Effector memory CD8-positive, alpha-beta T cell (primary cell): ENCODE data around the gene MS4A4E.

Experiments
- ATAC-seq: fragments of 150-1000 bp; cut with Tn5 transposase; replicated peaks from 2 replicates; pipeline ENCODE4 v1.10.0; 2021; ENCODE audit warnings: mild to moderate bottlenecking, moderate library complexity
- DNase-seq, 3 experiments: peaks; one replicate each; pipeline ENCODE4 v3.0.0; 2021
- H3K27ac Mint-ChIP-seq, 2 donors: one replicate each; pipeline ENCODE4 v1.8.0; 2022; ENCODE audit warnings: mild to moderate bottlenecking in 2 of 2, mixed read lengths in 2 of 2, moderate library complexity in 2 of 2
- H3K27me3 Mint-ChIP-seq, 2 donors: one replicate each; pipeline ENCODE4 v1.8.0; 2022; ENCODE audit warnings: mixed read lengths in 2 of 2
- H3K36me3 Mint-ChIP-seq: one replicate; pipeline ENCODE4 v1.8.0; 2022; ENCODE audit warnings: mild to moderate bottlenecking, moderate library complexity, mixed read lengths; ENCODE audit not compliant: insufficient read depth
- H3K4me1 Mint-ChIP-seq, 2 donors: one replicate each; pipeline ENCODE4 v1.8.0; 2022; ENCODE audit warnings: low read depth in 2 of 2, mixed read lengths in 2 of 2
- H3K4me3 Mint-ChIP-seq, 2 donors: one replicate each; pipeline ENCODE4 v1.8.0; 2022; ENCODE audit warnings: mild to moderate bottlenecking in 2 of 2, mixed read lengths in 2 of 2, moderate library complexity in 2 of 2
- H3K9me3 Mint-ChIP-seq, 2 donors: one replicate each; pipeline ENCODE4 v1.8.0; 2022; ENCODE audit warnings: mixed read lengths in 2 of 2

MS4A4E gene

GRCh38 chr11:60252213-60253108 lies 9.5 kb upstream of the MS4A4E start:
- DNase-seq (no peak), ATAC-seq (no peak)
- no peak overlapping the region for H3K4me3 Mint-ChIP-seq
- peaks cover 34 to 43% of the 10 kb centered on the region in 2 donors for H3K27me3 Mint-ChIP-seq
- H3K36me3 Mint-ChIP-seq: no peaks in the 10 kb centered on the region
- H3K9me3 Mint-ChIP-seq: no peaks in the 10 kb centered on the region
- H3K27ac Mint-ChIP-seq: no peak overlapping the region
- no peaks in the 10 kb centered on the region for H3K4me1 Mint-ChIP-seq

- Mint-ChIP-seq H3K9me3 (no peaks in the 10 kb centered on the region), H3K4me1 (no peaks in the 10 kb centered on the region), H3K27ac (no peak overlapping the region), H3K4me3 (no peak overlapping the region), H3K36me3 (no peaks in the 10 kb centered on the region), H3K27me3 (peaks cover 34 to 43% of the 10 kb centered on the region in 2 donors)
- no peak for ATAC-seq
- peak in 2 of 3 experiments; percentile 5 to 9 for DNase-seq
Measured at GRCh38 chr11:60251485-60252212, 8.7 kb upstream of the MS4A4E start.

GRCh38 chr11:60241786-60242185 lies 1.2 kb downstream of the MS4A4E start:
- Mint-ChIP-seq H3K4me3 (no peak overlapping the region), H3K9me3 (no peaks in the 10 kb centered on the region), H3K27me3 (peaks cover 53 to 56% of the 10 kb centered on the region in 2 donors), H3K4me1 (no peaks in the 10 kb centered on the region), H3K27ac (no peak overlapping the region), H3K36me3 (no peaks in the 10 kb centered on the region)
- ATAC-seq: no peak
- no peak for DNase-seq

GRCh38 chr11:60240662-60241061 lies 2.3 kb downstream of the MS4A4E start:
- DNase-seq (no peak), ATAC-seq (no peak)
- Mint-ChIP-seq H3K27ac (no peak overlapping the region), H3K9me3 (no peaks in the 10 kb centered on the region), H3K27me3 (peaks cover 54 to 56% of the 10 kb centered on the region in 2 donors), H3K36me3 (no peaks in the 10 kb centered on the region), H3K4me3 (no peak overlapping the region), H3K4me1 (no peaks in the 10 kb centered on the region)

GRCh38 chr11:60235321-60235720 lies 7.6 kb downstream of the MS4A4E start:
- Mint-ChIP-seq H3K27me3 (peaks cover 35 to 45% of the 10 kb centered on the region in 2 donors), H3K4me1 (no peaks in the 10 kb centered on the region), H3K9me3 (no peaks in the 10 kb centered on the region), H3K27ac (no peak overlapping the region), H3K4me3 (no peak overlapping the region), H3K36me3 (no peaks in the 10 kb centered on the region)
- no peak for DNase-seq
- ATAC-seq: no peak

- no peak overlapping the region for H3K27ac Mint-ChIP-seq
- ATAC-seq (no peak), DNase-seq (no peak)
- H3K36me3 Mint-ChIP-seq: no peaks in the 10 kb centered on the region
- H3K4me1 Mint-ChIP-seq: no peaks in the 10 kb centered on the region
- no peaks in the 10 kb centered on the region for H3K9me3 Mint-ChIP-seq
- no peak overlapping the region for H3K4me3 Mint-ChIP-seq
- H3K27me3 Mint-ChIP-seq: peaks cover 10 to 18% of the 10 kb centered on the region in 2 donors
Measured at GRCh38 chr11:60230681-60231080, 12.3 kb downstream of the MS4A4E start.

GRCh38 chr11:60222141-60222540 lies 20.8 kb downstream of the MS4A4E start:
- no peak overlapping the region for H3K27ac Mint-ChIP-seq
- H3K4me3 Mint-ChIP-seq: no peak overlapping the region
- H3K27me3 Mint-ChIP-seq: peaks cover 9 to 37% of the 10 kb centered on the region in 2 donors
- no peaks in the 10 kb centered on the region for H3K36me3 Mint-ChIP-seq
- DNase-seq (no peak), ATAC-seq (no peak)
- H3K4me1 Mint-ChIP-seq: no peaks in the 10 kb centered on the region
- H3K9me3 Mint-ChIP-seq: no peaks in the 10 kb centered on the region

- no peaks in the 10 kb centered on the region for H3K36me3 Mint-ChIP-seq
- no peak overlapping the region for H3K4me3 Mint-ChIP-seq
- no peaks in the 10 kb centered on the region for H3K9me3 Mint-ChIP-seq
- peaks cover 9 to 37% of the 10 kb centered on the region in 2 donors for H3K27me3 Mint-ChIP-seq
- H3K27ac Mint-ChIP-seq: no peak overlapping the region
- ATAC-seq: no peak
- H3K4me1 Mint-ChIP-seq: no peaks in the 10 kb centered on the region
- no peak for DNase-seq
Measured at GRCh38 chr11:60221692-60222091, 21.2 kb downstream of the MS4A4E start.

GRCh38 chr11:60221181-60221580 lies 21.8 kb downstream of the MS4A4E start:
- no peak overlapping the region for H3K4me3 Mint-ChIP-seq
- H3K9me3 Mint-ChIP-seq: no peaks in the 10 kb centered on the region
- peaks cover 9 to 37% of the 10 kb centered on the region in 2 donors for H3K27me3 Mint-ChIP-seq
- H3K4me1 Mint-ChIP-seq: no peaks in the 10 kb centered on the region
- H3K27ac Mint-ChIP-seq: no peak overlapping the region
- DNase-seq (no peak), ATAC-seq (no peak)
- H3K36me3 Mint-ChIP-seq: no peaks in the 10 kb centered on the region

- ATAC-seq: no peak
- no peak for DNase-seq
- no peak overlapping the region for H3K4me3 Mint-ChIP-seq
- no peaks in the 10 kb centered on the region for H3K36me3 Mint-ChIP-seq
- H3K27me3 Mint-ChIP-seq: peaks cover 17 to 28% of the 10 kb centered on the region in 2 donors
- no peak overlapping the region for H3K27ac Mint-ChIP-seq
- H3K9me3 Mint-ChIP-seq: no peaks in the 10 kb centered on the region
- H3K4me1 Mint-ChIP-seq: no peaks in the 10 kb centered on the region
Measured at GRCh38 chr11:60214386-60214785, 28.6 kb downstream of the MS4A4E start.

- no peak for ATAC-seq
- Mint-ChIP-seq H3K27ac (no peak overlapping the region), H3K9me3 (no peaks in the 10 kb centered on the region), H3K36me3 (no peaks in the 10 kb centered on the region), H3K27me3 (peaks cover 17 to 24% of the 10 kb centered on the region in 2 donors), H3K4me3 (no peak overlapping the region), H3K4me1 (no peaks in the 10 kb centered on the region)
- no peak for DNase-seq
Measured at GRCh38 chr11:60211206-60211605, 31.7 kb downstream of the MS4A4E start.

GRCh38 chr11:60209977-60210376 lies 33.0 kb downstream of the MS4A4E start:
- H3K27ac Mint-ChIP-seq: no peak overlapping the region
- no peak for DNase-seq
- no peaks in the 10 kb centered on the region for H3K9me3 Mint-ChIP-seq
- no peaks in the 10 kb centered on the region for H3K4me1 Mint-ChIP-seq
- peaks cover 17 to 30% of the 10 kb centered on the region in 2 donors for H3K27me3 Mint-ChIP-seq
- H3K36me3 Mint-ChIP-seq: no peaks in the 10 kb centered on the region
- H3K4me3 Mint-ChIP-seq: no peak overlapping the region
- no peak for ATAC-seq

GRCh38 chr11:60208951-60209350 lies 34.0 kb downstream of the MS4A4E start:
- no peaks in the 10 kb centered on the region for H3K36me3 Mint-ChIP-seq
- no peaks in the 10 kb centered on the region for H3K4me1 Mint-ChIP-seq
- DNase-seq: no peak
- no peak for ATAC-seq
- H3K27ac Mint-ChIP-seq: no peak overlapping the region
- H3K4me3 Mint-ChIP-seq: no peak overlapping the region
- H3K27me3 Mint-ChIP-seq: peaks cover 17 to 25% of the 10 kb centered on the region in 2 donors
- H3K9me3 Mint-ChIP-seq: no peaks in the 10 kb centered on the region
